HuH-7.5 (cell line): ENCODE data around the gene METTL5.
"Not testable (repeated sequence)": the region's sequence is repeated elsewhere in the genome, so short reads cannot be mapped to it uniquely, and the experiment has no call there.

Experiments used
- DNase-seq: peaks from one replicate; pipeline ENCODE4 v3.0.0; 2011; ENCODE audit warnings: low spot score

The METTL5 gene

GRCh38 chr2:169828141-169828811 is 3.6 kb upstream of the METTL5 start:
- peak; percentile 74 for DNase-seq

- peak; percentile 96 for DNase-seq
Observed at GRCh38 chr2:169827272-169828140, 2.8 kb upstream of the METTL5 start, which contains the start of gene UBR3. TSS of gene UBR3 (plus strand) at chr2:169827454. CDS start at chr2:169827508, 54 bp downstream.

- no peak for DNase-seq
Observed at GRCh38 chr2:169823996-169824372, 721 bp downstream of the METTL5 start.

- no peak for DNase-seq
Observed at GRCh38 chr2:169822785-169823392, 1.8 kb downstream of the METTL5 start.

- no peak for DNase-seq
Observed at GRCh38 chr2:169822036-169822435, 2.7 kb downstream of the METTL5 start.

GRCh38 chr2:169820101-169820500 is 4.6 kb downstream of the METTL5 start:
- DNase-seq: not testable (repeated sequence)

GRCh38 chr2:169819106-169819505 is 5.6 kb downstream of the METTL5 start:
- DNase-seq: no peak

GRCh38 chr2:169818241-169818640 is 6.5 kb downstream of the METTL5 start:
- DNase-seq: no peak

- DNase-seq: not testable (repeated sequence)
Observed at GRCh38 chr2:169817369-169817768, 7.3 kb downstream of the METTL5 start.

GRCh38 chr2:169816961-169817360 is 7.7 kb downstream of the METTL5 start:
- DNase-seq: not testable (repeated sequence)

GRCh38 chr2:169815849-169816248 is 8.9 kb downstream of the METTL5 start:
- no peak for DNase-seq

- DNase-seq: no peak
Observed at GRCh38 chr2:169808221-169808620, 16.5 kb downstream of the METTL5 start.

- no peak for DNase-seq
Observed at GRCh38 chr2:169806586-169806985, 18.1 kb downstream of the METTL5 start.

- DNase-seq: no peak
Observed at GRCh38 chr2:169803480-169803879, 21.2 kb downstream of the METTL5 start.

GRCh38 chr2:169798718-169799592 is 25.8 kb downstream of the METTL5 start, which contains the start of gene SSB:
TSS of gene SSB (plus strand) at chr2:169798871. CDS start at chr2:169800961, 2,090 bp downstream.
- DNase-seq: peak; percentile 91

GRCh38 chr2:169798397-169798717 is 26.3 kb downstream of the METTL5 start:
- DNase-seq: no peak

GRCh38 chr2:169797601-169798000 is 27.1 kb downstream of the METTL5 start:
- no peak for DNase-seq

- no peak for DNase-seq
Observed at GRCh38 chr2:169796441-169796840, 28.3 kb downstream of the METTL5 start.

GRCh38 chr2:169795181-169795580 is 29.5 kb downstream of the METTL5 start:
- DNase-seq: no peak

GRCh38 chr2:169790581-169790980 is 34.1 kb downstream of the METTL5 start:
- DNase-seq: no peak

GRCh38 chr2:169782513-169782912 is 42.2 kb downstream of the METTL5 start:
- DNase-seq: no peak
